ENCODE data around the gene HECW1. TPM values are rescaled to one million over a fixed set of nuclear protein-coding genes. Genes with fewer than 3 reads are reported as not detected.
"Not testable (repeated sequence)": the region's sequence is repeated elsewhere in the genome, so short reads cannot be mapped to it uniquely, and the experiment has no call there.

Gene HECW1
- total and polyA plus RNA-seq, 4 donors = 0.05 TPM; not detected in 3

DNA sequence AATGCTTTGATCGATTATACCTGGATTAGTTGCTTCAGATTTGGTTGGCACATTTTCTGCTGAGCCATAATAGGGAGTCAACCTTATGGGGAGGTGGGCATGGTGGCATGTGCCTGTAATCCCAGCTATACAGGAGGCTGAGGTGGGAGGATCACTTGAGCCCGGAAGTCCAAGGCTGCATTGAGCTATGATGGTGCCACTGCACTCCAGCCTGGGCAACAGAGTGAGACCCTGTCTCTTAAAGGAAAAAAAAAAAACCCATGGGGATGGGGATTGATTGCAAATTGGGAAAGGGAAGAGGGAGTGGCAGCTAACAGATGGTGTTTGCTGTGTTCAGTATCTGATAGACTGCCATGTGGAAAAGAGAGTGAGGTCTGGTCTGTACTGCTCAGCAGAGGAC lies 481.6 kb downstream of the HECW1 start:
- Histone ChIP-seq H3K4me3 (ENCODE audit: low read depth in 1 of 3, low read length in 3 of 3) (no peak overlapping the region), H3K27me3 (ENCODE audit: control insufficient read depth in 4 of 4, insufficient read depth in 4 of 4, low read length in 3 of 4) (no peaks in the 10 kb centered on the region), H3K36me3 (ENCODE audit: control insufficient read depth in 4 of 4, insufficient read depth in 3 of 4, low read depth in 1 of 4, low read length in 3 of 4) (peaks cover 0 to 1% (median 0%) of the 10 kb centered on the region in 4 donors), H3K4me1 (ENCODE audit: control insufficient read depth in 4 of 4, insufficient read depth in 4 of 4, low read length in 3 of 4) (peaks cover 0 to 11% (median 0%) of the 10 kb centered on the region in 4 donors), H3K27ac (ENCODE audit: low read depth in 1 of 2, low read length in 2 of 2) (no peak overlapping the region), H3K9me3 (ENCODE audit: control insufficient read depth in 4 of 4, low read length in 3 of 4) (no peaks in the 10 kb centered on the region), H3K9ac (ENCODE audit: low read depth in 1 of 2, low read length in 2 of 2) (no peak overlapping the region)
- TF ChIP-seq, protein P1, sequence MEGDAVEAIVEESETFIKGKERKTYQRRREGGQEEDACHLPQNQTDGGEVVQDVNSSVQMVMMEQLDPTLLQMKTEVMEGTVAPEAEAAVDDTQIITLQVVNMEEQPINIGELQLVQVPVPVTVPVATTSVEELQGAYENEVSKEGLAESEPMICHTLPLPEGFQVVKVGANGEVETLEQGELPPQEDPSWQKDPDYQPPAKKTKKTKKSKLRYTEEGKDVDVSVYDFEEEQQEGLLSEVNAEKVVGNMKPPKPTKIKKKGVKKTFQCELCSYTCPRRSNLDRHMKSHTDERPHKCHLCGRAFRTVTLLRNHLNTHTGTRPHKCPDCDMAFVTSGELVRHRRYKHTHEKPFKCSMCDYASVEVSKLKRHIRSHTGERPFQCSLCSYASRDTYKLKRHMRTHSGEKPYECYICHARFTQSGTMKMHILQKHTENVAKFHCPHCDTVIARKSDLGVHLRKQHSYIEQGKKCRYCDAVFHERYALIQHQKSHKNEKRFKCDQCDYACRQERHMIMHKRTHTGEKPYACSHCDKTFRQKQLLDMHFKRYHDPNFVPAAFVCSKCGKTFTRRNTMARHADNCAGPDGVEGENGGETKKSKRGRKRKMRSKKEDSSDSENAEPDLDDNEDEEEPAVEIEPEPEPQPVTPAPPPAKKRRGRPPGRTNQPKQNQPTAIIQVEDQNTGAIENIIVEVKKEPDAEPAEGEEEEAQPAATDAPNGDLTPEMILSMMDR (IDR thresholded peaks at IDR 0.05; ENCODE audit: low read depth, low read length, missing input control) = no peak
- TF ChIP-seq RXRA (IDR thresholded peaks at IDR 0.05) = no peak
- no peak for TF ChIP-seq FOXA1 (IDR thresholded peaks at IDR 0.05)
- TF ChIP-seq SP1 (IDR thresholded peaks at IDR 0.05) = no peak
- no peak for TF ChIP-seq GABPA (IDR thresholded peaks at IDR 0.05 in 1 of 2, conservative IDR thresholded peaks at IDR 0.05 in 1 of 2)
- TF ChIP-seq RAD21 (IDR thresholded peaks at IDR 0.05) = no peak
- TF ChIP-seq HNF4A (conservative IDR thresholded peaks at IDR 0.05) = no peak
- WGBS = 88% methylated on average over 2 of the region's 2 CpGs
- DNase-seq (ENCODE audit: low spot score) = no peak

DNA sequence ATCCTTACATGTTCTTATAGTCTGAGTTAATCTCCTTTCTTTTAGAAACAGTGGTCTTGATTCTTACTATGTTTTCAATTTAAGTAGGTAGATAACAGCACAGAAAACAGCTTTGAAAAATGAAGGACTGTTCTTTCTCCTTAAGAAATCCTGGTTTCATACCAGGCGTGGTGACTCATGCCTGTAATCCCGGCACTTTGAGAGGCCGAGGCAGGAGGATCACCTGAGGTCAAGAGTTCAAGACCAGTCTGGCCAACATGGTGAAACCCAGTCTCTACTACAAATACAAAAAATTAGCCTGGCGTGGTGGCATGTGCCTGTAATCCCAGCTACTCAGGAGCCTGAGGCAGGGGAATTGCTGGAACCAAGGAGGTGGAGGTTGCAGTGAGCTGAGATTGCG lies 484.0 kb downstream of the HECW1 start:
- H3K9ac ChIP-seq (ENCODE audit: low read depth in 1 of 2, low read length in 2 of 2); H3K4me3 ChIP-seq (ENCODE audit: low read depth in 1 of 3, low read length in 3 of 3); H3K36me3 ChIP-seq (ENCODE audit: control insufficient read depth in 4 of 4, insufficient read depth in 3 of 4, low read depth in 1 of 4, low read length in 3 of 4); H3K9me3 ChIP-seq (ENCODE audit: control insufficient read depth in 4 of 4, low read length in 3 of 4); H3K27ac ChIP-seq (ENCODE audit: low read depth in 1 of 2, low read length in 2 of 2); H3K4me1 ChIP-seq (ENCODE audit: control insufficient read depth in 4 of 4, insufficient read depth in 4 of 4, low read length in 3 of 4); H3K27me3 ChIP-seq (ENCODE audit: control insufficient read depth in 4 of 4, insufficient read depth in 4 of 4, low read length in 3 of 4); DNase-seq (ENCODE audit: low spot score): not testable (repeated sequence)
- WGBS = 93% methylated on average over 5 of the region's 5 CpGs

- no peak overlapping the region for H3K4me3 ChIP-seq (ENCODE audit: low read depth in 1 of 3, low read length in 3 of 3)
- TF ChIP-seq GABPA (IDR thresholded peaks at IDR 0.05 in 1 of 2, conservative IDR thresholded peaks at IDR 0.05 in 1 of 2) (no peak), JUND (IDR thresholded peaks at IDR 0.05) (no peak), RXRA (IDR thresholded peaks at IDR 0.05) (no peak), EGR1 (IDR thresholded peaks at IDR 0.05; ENCODE audit: low read depth in 2 of 2) (no peak), FOXA1 (IDR thresholded peaks at IDR 0.05) (no peak), SP1 (IDR thresholded peaks at IDR 0.05) (no peak), NR2F2 (IDR thresholded peaks at IDR 0.05) (no peak), TAF1 (conservative IDR thresholded peaks at IDR 0.05) (no peak), HNF4G (IDR thresholded peaks at IDR 0.05) (no peak), FOXA2 (IDR thresholded peaks at IDR 0.05) (no peak), YY1 (IDR thresholded peaks at IDR 0.05) (no peak), HNF4A (conservative IDR thresholded peaks at IDR 0.05) (no peak), RAD21 (IDR thresholded peaks at IDR 0.05) (no peak)
- TF ChIP-seq, protein P2, sequence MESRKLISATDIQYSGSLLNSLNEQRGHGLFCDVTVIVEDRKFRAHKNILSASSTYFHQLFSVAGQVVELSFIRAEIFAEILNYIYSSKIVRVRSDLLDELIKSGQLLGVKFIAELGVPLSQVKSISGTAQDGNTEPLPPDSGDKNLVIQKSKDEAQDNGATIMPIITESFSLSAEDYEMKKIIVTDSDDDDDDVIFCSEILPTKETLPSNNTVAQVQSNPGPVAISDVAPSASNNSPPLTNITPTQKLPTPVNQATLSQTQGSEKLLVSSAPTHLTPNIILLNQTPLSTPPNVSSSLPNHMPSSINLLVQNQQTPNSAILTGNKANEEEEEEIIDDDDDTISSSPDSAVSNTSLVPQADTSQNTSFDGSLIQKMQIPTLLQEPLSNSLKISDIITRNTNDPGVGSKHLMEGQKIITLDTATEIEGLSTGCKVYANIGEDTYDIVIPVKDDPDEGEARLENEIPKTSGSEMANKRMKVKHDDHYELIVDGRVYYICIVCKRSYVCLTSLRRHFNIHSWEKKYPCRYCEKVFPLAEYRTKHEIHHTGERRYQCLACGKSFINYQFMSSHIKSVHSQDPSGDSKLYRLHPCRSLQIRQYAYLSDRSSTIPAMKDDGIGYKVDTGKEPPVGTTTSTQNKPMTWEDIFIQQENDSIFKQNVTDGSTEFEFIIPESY (IDR thresholded peaks at IDR 0.05) = no peak
- TF ChIP-seq, protein P1 (IDR thresholded peaks at IDR 0.05; ENCODE audit: low read depth, low read length, missing input control) = no peak
- TF ChIP-seq, protein P3, sequence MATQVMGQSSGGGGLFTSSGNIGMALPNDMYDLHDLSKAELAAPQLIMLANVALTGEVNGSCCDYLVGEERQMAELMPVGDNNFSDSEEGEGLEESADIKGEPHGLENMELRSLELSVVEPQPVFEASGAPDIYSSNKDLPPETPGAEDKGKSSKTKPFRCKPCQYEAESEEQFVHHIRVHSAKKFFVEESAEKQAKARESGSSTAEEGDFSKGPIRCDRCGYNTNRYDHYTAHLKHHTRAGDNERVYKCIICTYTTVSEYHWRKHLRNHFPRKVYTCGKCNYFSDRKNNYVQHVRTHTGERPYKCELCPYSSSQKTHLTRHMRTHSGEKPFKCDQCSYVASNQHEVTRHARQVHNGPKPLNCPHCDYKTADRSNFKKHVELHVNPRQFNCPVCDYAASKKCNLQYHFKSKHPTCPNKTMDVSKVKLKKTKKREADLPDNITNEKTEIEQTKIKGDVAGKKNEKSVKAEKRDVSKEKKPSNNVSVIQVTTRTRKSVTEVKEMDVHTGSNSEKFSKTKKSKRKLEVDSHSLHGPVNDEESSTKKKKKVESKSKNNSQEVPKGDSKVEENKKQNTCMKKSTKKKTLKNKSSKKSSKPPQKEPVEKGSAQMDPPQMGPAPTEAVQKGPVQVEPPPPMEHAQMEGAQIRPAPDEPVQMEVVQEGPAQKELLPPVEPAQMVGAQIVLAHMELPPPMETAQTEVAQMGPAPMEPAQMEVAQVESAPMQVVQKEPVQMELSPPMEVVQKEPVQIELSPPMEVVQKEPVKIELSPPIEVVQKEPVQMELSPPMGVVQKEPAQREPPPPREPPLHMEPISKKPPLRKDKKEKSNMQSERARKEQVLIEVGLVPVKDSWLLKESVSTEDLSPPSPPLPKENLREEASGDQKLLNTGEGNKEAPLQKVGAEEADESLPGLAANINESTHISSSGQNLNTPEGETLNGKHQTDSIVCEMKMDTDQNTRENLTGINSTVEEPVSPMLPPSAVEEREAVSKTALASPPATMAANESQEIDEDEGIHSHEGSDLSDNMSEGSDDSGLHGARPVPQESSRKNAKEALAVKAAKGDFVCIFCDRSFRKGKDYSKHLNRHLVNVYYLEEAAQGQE (IDR thresholded peaks at IDR 0.05) = no peak
- TF ChIP-seq, protein P4, sequence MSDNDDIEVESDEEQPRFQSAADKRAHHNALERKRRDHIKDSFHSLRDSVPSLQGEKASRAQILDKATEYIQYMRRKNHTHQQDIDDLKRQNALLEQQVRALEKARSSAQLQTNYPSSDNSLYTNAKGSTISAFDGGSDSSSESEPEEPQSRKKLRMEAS (IDR thresholded peaks at IDR 0.05) = no peak
- TF ChIP-seq, protein P5, sequence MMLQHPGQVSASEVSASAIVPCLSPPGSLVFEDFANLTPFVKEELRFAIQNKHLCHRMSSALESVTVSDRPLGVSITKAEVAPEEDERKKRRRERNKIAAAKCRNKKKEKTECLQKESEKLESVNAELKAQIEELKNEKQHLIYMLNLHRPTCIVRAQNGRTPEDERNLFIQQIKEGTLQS (IDR thresholded peaks at IDR 0.05) = no peak
- H3K27ac ChIP-seq (ENCODE audit: low read depth in 1 of 2, low read length in 2 of 2) = no peak overlapping the region
- H3K9me3 ChIP-seq (ENCODE audit: control insufficient read depth in 4 of 4, low read length in 3 of 4) = no peaks in the 10 kb centered on the region
- H3K4me1 ChIP-seq (ENCODE audit: control insufficient read depth in 4 of 4, insufficient read depth in 4 of 4, low read length in 3 of 4) = no peaks in the 10 kb centered on the region
- H3K36me3 ChIP-seq (ENCODE audit: control insufficient read depth in 4 of 4, insufficient read depth in 3 of 4, low read depth in 1 of 4, low read length in 3 of 4) = peaks cover 0 to 1% (median 0%) of the 10 kb centered on the region in 4 donors
- WGBS = 95% methylated on average over 3 of the region's 3 CpGs
- DNase-seq (ENCODE audit: low spot score) = no peak
- H3K9ac ChIP-seq (ENCODE audit: low read depth in 1 of 2, low read length in 2 of 2) = no peak overlapping the region
- H3K27me3 ChIP-seq (ENCODE audit: control insufficient read depth in 4 of 4, insufficient read depth in 4 of 4, low read length in 3 of 4) = no peaks in the 10 kb centered on the region
These were observed 487.6 kb downstream of the HECW1 start for GRCh38 chr7:43600056-43600455.
